ENCODE data around the gene TCEANC. TPM values are rescaled to one million over a fixed set of nuclear protein-coding genes. Genes with fewer than 3 reads are reported as not detected.

Gene TCEANC
- total and polyA plus RNA-seq, 2 of the 4 experiments (the other 2 are of a cell fraction) = 0.99 to 2.5 TPM

GRCh38 chrX:13694983-13695382 is 42.0 kb downstream of the TCEANC start:
- Histone ChIP-seq H4K20me1 (ENCODE audit: insufficient read depth, low read length) (peaks cover 57% of the 10 kb centered on the region), H2BK15ac (ENCODE audit: low read depth, low read length) (no peak overlapping the region), H3K36me3 (ENCODE audit: control insufficient read depth, insufficient read depth, low read length) (peaks cover 2% of the 10 kb centered on the region), H3K4ac (ENCODE audit: low read depth, low read length) (no peak overlapping the region), H2BK20ac (ENCODE audit: low read depth, low read length) (no peak overlapping the region), H3K23ac (ENCODE audit: low read depth, low read length) (no peak overlapping the region), H3K9me3 (ENCODE audit: control insufficient read depth, insufficient read depth, low read length) (no peaks in the 10 kb centered on the region), H3K9me1 (ENCODE audit: insufficient read depth, low read length) (peaks cover 3% of the 10 kb centered on the region; the same call in 1 of the 2 replicates), H3K56ac (ENCODE audit: extremely low read depth, insufficient read depth, low read length) (no peak overlapping the region), H3K27me3 (ENCODE audit: control insufficient read depth, insufficient read depth, low read length) (no peaks in the 10 kb centered on the region; the same call in 1 of the 2 replicates), H4K8ac (ENCODE audit: low read depth in 2 of 2, low read length in 2 of 2) (no peak overlapping the region), H2BK120ac (ENCODE audit: low read depth, low read length) (no peak overlapping the region), H3K9ac (ENCODE audit: low read depth, low read length) (no peak overlapping the region), H3K4me1 (ENCODE audit: control insufficient read depth, insufficient read depth, low read length) (peaks cover 11% of the 10 kb centered on the region), H3K14ac (replicated peaks; ENCODE audit: low read depth, low read length) (no peak overlapping the region), H3K4me2 (ENCODE audit: low read depth, low read length) (no peak overlapping the region), H3K79me1 (ENCODE audit: low read depth in 1 of 2, low read length in 2 of 2) (peaks cover 23 to 54% of the 10 kb centered on the region in 2 experiments), H3K27ac (ENCODE audit: insufficient read depth, low read length) (no peak overlapping the region), H2BK5ac (ENCODE audit: low read depth, low read length, poor library complexity, severe bottlenecking) (no peak overlapping the region), H4K91ac (ENCODE audit: insufficient read depth, low read depth, low read length) (no peak overlapping the region), H2AFZ (replicated peaks; ENCODE audit: low read length, poor library complexity) (no peak overlapping the region), H3K4me3 (ENCODE audit: insufficient read depth, low read depth, low read length) (no peak overlapping the region), H2AK5ac (ENCODE audit: low read depth, low read length) (no peak overlapping the region), H3K18ac (ENCODE audit: low read depth, low read length) (no peak overlapping the region), H2AK9ac (replicated peaks; ENCODE audit: low read depth, low read length, poor library complexity) (no peak overlapping the region), H4K5ac (ENCODE audit: low read depth, low read length) (no peak overlapping the region)
- dilution Hi-C loops (cut with HindIII; ENCODE audit: low sequenced_read_pairs, unreplicated experiment) (no loop called here), intact Hi-C loops (cut with micrococcal nuclease) (loop anchor here (5.0 kb wide), 1 partner anchor 37 kb away; the partner anchor contains the start of genes OFD1 and TRAPPC2), in situ Hi-C loops (cut with MboI; ENCODE audit: low sequenced_read_pairs) (no loop called here)
- ChIA-PET CTCF (interaction anchor here (1.2 kb wide), 1 partner anchor 10 kb away, joined by 5 read pairs; no protein-coding TSS in a partner anchor), POLR2A (ENCODE audit: unreplicated experiment) (interaction anchor here (0.5 kb wide), 1 partner anchor 27 kb away, joined by 5 read pairs; no protein-coding TSS in a partner anchor)
- 84% methylated on average over 5 of the region's 8 CpGs; no CpG with 5 or more reads in 1 of the 2 experiments for WGBS, 2 experiments (ENCODE audit: extremely low coverage in 2 of 2, insufficient read length in 1 of 2)
- ATAC-seq (ENCODE audit: low read depth) = no peak
- TF ChIP-seq CHD1 (IDR thresholded peaks at IDR 0.05; ENCODE audit: low read depth, low read length) (no peak), MXI1 (IDR thresholded peaks at IDR 0.05; ENCODE audit: borderline replicate concordance, low read depth, low read length) (no peak), NFE2L2 (IDR thresholded peaks at IDR 0.05; ENCODE audit: low read depth, low read length) (no peak), CTCF (conservative IDR thresholded peaks at IDR 0.05; ENCODE audit: low read depth, low read length) (no peak)
- no peak for DNase-seq
- BruUV-seq (replicated peaks) = no TSS peak
